ENCODE data around the gene GJC3.

The GJC3 gene

DNA sequence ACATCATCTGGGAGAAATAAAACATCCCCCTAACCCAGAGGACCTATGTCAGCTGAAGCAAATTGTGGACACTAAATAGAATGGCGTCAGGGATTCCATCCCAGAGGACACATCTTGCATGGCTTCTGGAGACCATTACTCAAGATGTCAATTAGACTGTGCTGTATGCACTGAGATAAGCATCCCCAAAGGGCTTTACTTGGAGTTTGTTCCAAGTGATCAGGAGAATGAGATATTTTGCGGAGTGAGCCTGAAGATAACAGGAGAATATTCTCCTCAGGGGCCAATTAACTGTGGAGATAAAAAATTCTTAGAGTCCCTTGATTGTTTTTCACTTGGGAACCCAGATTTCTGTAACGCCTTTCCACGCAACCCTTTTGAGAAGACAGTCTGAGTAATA, 48.0 kb downstream of the GJC3 start:
- TF ChIP-seq, protein P1, sequence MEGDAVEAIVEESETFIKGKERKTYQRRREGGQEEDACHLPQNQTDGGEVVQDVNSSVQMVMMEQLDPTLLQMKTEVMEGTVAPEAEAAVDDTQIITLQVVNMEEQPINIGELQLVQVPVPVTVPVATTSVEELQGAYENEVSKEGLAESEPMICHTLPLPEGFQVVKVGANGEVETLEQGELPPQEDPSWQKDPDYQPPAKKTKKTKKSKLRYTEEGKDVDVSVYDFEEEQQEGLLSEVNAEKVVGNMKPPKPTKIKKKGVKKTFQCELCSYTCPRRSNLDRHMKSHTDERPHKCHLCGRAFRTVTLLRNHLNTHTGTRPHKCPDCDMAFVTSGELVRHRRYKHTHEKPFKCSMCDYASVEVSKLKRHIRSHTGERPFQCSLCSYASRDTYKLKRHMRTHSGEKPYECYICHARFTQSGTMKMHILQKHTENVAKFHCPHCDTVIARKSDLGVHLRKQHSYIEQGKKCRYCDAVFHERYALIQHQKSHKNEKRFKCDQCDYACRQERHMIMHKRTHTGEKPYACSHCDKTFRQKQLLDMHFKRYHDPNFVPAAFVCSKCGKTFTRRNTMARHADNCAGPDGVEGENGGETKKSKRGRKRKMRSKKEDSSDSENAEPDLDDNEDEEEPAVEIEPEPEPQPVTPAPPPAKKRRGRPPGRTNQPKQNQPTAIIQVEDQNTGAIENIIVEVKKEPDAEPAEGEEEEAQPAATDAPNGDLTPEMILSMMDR (IDR thresholded peaks at IDR 0.05; ENCODE audit: insufficient read depth, low read depth, low read length, missing control alignments), result no peak
- no peak overlapping the region for H3K4me3 ChIP-seq (ENCODE audit: low read length)
- DNase-seq (ENCODE audit: low read depth), result no peak

DNA sequence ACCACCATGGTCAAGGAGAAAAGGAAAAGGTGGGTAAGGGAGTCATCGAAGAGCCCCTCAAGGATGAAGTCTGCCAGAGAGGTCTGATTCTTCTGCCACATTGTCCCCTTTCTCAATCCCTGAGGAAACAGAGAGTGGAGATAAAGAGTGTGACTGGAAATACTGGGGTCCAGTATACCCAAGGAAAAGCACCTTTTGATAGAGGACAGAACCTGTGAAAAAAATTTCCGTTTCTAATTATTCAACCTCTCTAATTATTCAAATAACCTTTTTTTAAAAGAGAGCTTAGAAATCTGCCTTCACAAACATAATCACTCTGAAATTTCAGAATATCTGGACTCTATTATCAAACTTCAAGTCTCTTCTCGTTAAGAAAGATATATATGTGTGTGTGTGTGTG, 52.5 kb downstream of the GJC3 start, which contains the start of gene OR2AE1:
TSS of gene OR2AE1 (minus strand) at position 101 of the 400 bp plus-strand sequence. CDS start at position 101, 0 bp downstream.
- TF ChIP-seq, protein P1 (IDR thresholded peaks at IDR 0.05; ENCODE audit: insufficient read depth, low read depth, low read length, missing control alignments), result no peak
- H3K4me3 ChIP-seq (ENCODE audit: low read length), result no peak within 1 kb of the TSS
- DNase-seq (ENCODE audit: low read depth), result no peak

DNA sequence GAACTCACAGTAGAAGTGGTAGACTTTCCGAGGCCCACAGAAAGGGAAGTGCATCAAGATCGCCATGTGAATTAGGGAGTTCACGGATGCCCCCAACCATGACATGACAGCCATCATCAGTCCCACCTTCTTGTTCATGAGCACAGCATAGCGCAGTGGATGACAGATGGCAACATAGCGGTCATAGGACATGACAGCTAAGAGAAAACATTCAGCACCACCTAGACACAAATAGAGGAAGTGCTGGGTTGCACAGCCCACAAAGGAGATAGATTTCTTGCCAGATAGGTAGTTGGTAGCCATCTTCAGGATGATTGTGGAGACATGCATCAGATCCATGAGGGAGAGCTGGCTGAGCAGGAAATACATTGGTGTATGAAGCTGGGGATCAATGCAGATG, 52.9 kb downstream of the GJC3 start:
- H3K4me3 ChIP-seq (ENCODE audit: low read length), result no peak overlapping the region
- TF ChIP-seq, protein P1 (IDR thresholded peaks at IDR 0.05; ENCODE audit: insufficient read depth, low read depth, low read length, missing control alignments), result no peak
- no peak for DNase-seq (ENCODE audit: low read depth)

Data from epithelial cell of esophagus (primary cell).